Uterus (tissue), 4 donors: ENCODE measurements around the gene CORO7. TPM values are rescaled to one million over a fixed set of nuclear protein-coding genes. Genes with fewer than 3 reads are reported as not detected.

ENCODE experiments used
- DNase-seq, 2 donors: peaks; one replicate each; pipeline ENCODE4 v3.0.0-alpha.2; 2019 to 2020
- H3K27ac ChIP-seq, 2 donors: fragments of 200-600 bp; sonication (generic); 1 replicate in 1 of 2; 2 replicates in 1 of 2; pipeline ENCODE4 v1.5.1; 2016 to 2018
- H3K27me3 ChIP-seq, 2 donors: fragments of 200-600 bp; sonication (generic); one replicate each; pipeline ENCODE4 v1.5.1; 2018 to 2019; ENCODE audit warnings: control low read depth in 1 of 2
- H3K36me3 ChIP-seq, 2 donors: fragments of 200-600 bp; sonication (generic); one replicate each; pipeline ENCODE4 v1.5.1; 2019; ENCODE audit warnings: control low read depth in 1 of 2
- H3K4me1 ChIP-seq, 2 donors: fragments of 200-600 bp; sonication (generic); one replicate each; pipeline ENCODE4 v1.5.1; 2018 to 2019; ENCODE audit warnings: control low read depth in 1 of 2
- H3K4me3 ChIP-seq, 2 donors: fragments of 200-600 bp; sonication (generic); 1 replicate in 1 of 2; 2 replicates in 1 of 2; pipeline ENCODE4 v1.5.1; 2018 to 2019; ENCODE audit warnings: mild to moderate bottlenecking in 1 of 2
- H3K9me3 ChIP-seq, 2 donors: fragments of 200-600 bp; sonication (generic); one replicate each; pipeline ENCODE4 v1.5.1; 2019; ENCODE audit warnings: control low read depth in 1 of 2
- CTCF ChIP-seq, 4 experiments: fragments of 200-600 bp in 2 of 4; fragments of 450-650 bp in 2 of 4; sonication (generic) in 2 of 4; IDR thresholded peaks; one replicate each; pipeline ENCODE4 v1.5.1; 2016 to 2019; ENCODE audit warnings: antibody characterized with exemption in 4 of 4, mild to moderate bottlenecking in 2 of 4, moderate library complexity in 1 of 4
- POLR2A ChIP-seq, 2 donors: fragments of 450-650 bp; IDR thresholded peaks; one replicate each; pipeline ENCODE4 v1.6.1; 2016; ENCODE audit warnings: antibody characterized with exemption in 2 of 2, mild to moderate bottlenecking in 1 of 2, moderate library complexity in 1 of 2
- intact Hi-C: fragments of 100-400 bp; cut with DNase I; formaldehyde crosslinking; loops from one replicate; pipeline ENCODE4 v1.15.1; 2023; ENCODE audit warnings: low total_unique reads
- total RNA-seq, 4 donors: library from RNA; depleted of rRNA in 3 of 4; stranded (reverse); fragments of >200 nt in 3 of 4; gene quantifications; one replicate each; pipeline versions ENCODE4 v1.1.0 to v1.2.4, GENCODE V29; 2014 to 2023
- donor health status: DM: yes; HTN: yes; CAD: no.

The CORO7 gene
- total RNA-seq, 4 donors from 2014 or later, result 13.8 to 52.1 (median 30.0) TPM

GRCh38 chr16:4435337-4436067 is 19.1 kb upstream of the CORO7 start:
- no peak for DNase-seq
- TF ChIP-seq POLR2A (IDR thresholded peaks at IDR 0.05), result no peak
- no peak for TF ChIP-seq CTCF (IDR thresholded peaks at IDR 0.05)
- intact Hi-C loops, result no loop called here
- Histone ChIP-seq H3K27me3 (no peaks in the 10 kb centered on the region), H3K27ac (no peak overlapping the region), H3K4me1 (no peaks in the 10 kb centered on the region), H3K4me3 (no peak overlapping the region), H3K9me3 (no peaks in the 10 kb centered on the region), H3K36me3 (no peaks in the 10 kb centered on the region)

GRCh38 chr16:4433914-4434787 is 17.8 kb upstream of the CORO7 start:
- Histone ChIP-seq H3K4me3 (no peak overlapping the region), H3K27me3 (no peaks in the 10 kb centered on the region), H3K9me3 (no peaks in the 10 kb centered on the region), H3K36me3 (no peaks in the 10 kb centered on the region), H3K27ac (no peak overlapping the region), H3K4me1 (no peaks in the 10 kb centered on the region)
- no peak for DNase-seq
- TF ChIP-seq CTCF (IDR thresholded peaks at IDR 0.05), result no peak
- TF ChIP-seq POLR2A (IDR thresholded peaks at IDR 0.05), result no peak
- intact Hi-C loops, result no loop called here

- H3K9me3 ChIP-seq, result no peaks in the 10 kb centered on the region
- H3K27me3 ChIP-seq, result no peaks in the 10 kb centered on the region
- H3K4me1 ChIP-seq, result no peaks in the 10 kb centered on the region
- H3K36me3 ChIP-seq, result no peaks in the 10 kb centered on the region
- H3K4me3 ChIP-seq, result no peak overlapping the region
- DNase-seq, result no peak
- no peak overlapping the region for H3K27ac ChIP-seq
- intact Hi-C loops, result no loop called here
- no peak for TF ChIP-seq POLR2A (IDR thresholded peaks at IDR 0.05)
These were observed 16.8 kb upstream of the CORO7 start for GRCh38 chr16:4433228-4433627.

- Histone ChIP-seq H3K36me3 (no peaks in the 10 kb centered on the region), H3K4me1 (no peaks in the 10 kb centered on the region), H3K27me3 (no peaks in the 10 kb centered on the region), H3K27ac (no peak overlapping the region), H3K9me3 (no peaks in the 10 kb centered on the region), H3K4me3 (no peak overlapping the region)
- no peak for DNase-seq
- intact Hi-C loops, result no loop called here
- TF ChIP-seq POLR2A (IDR thresholded peaks at IDR 0.05) (no peak), CTCF (IDR thresholded peaks at IDR 0.05) (no peak)
These were observed 14.6 kb upstream of the CORO7 start for GRCh38 chr16:4431023-4431422.

GRCh38 chr16:4428500-4428899 is 12.1 kb upstream of the CORO7 start:
- DNase-seq, result no peak
- intact Hi-C loops, result no loop called here
- no peak for TF ChIP-seq CTCF (IDR thresholded peaks at IDR 0.05)
- TF ChIP-seq POLR2A (IDR thresholded peaks at IDR 0.05), result no peak
- Histone ChIP-seq H3K9me3 (no peaks in the 10 kb centered on the region), H3K36me3 (no peaks in the 10 kb centered on the region), H3K27ac (no peak overlapping the region), H3K4me3 (no peak overlapping the region), H3K4me1 (peaks cover 0 to 5% of the 10 kb centered on the region in 2 donors), H3K27me3 (no peaks in the 10 kb centered on the region)
